Testis (tissue), 3 donors: ENCODE data around the gene PNCK. TPM values are rescaled to one million over a fixed set of nuclear protein-coding genes. Genes with fewer than 3 reads are reported as not detected.

Experiments used
- DNase-seq: peaks from one replicate; pipeline ENCODE4 v3.0.0-alpha.2; 2019
- H3K27ac ChIP-seq, 2 donors: fragments of 200-600 bp; sonication (generic); one replicate each; pipeline ENCODE4 v1.5.1; 2019
- H3K27me3 ChIP-seq: fragments of 200-600 bp; sonication (generic); one replicate; pipeline ENCODE4 v1.5.1; 2019
- H3K36me3 ChIP-seq: fragments of 200-600 bp; sonication (generic); one replicate; pipeline ENCODE4 v1.5.1; 2017; ENCODE audit warnings: low read depth; ENCODE audit errors: missing control alignments
- H3K4me1 ChIP-seq: fragments of 200-600 bp; sonication (generic); one replicate; pipeline ENCODE4 v1.5.1; 2019
- H3K4me3 ChIP-seq, 2 donors: fragments of 200-600 bp; sonication (generic); one replicate each; pipeline ENCODE4 v1.5.1; 2017 to 2019
- H3K9me3 ChIP-seq: fragments of 200-600 bp; sonication (generic); one replicate; pipeline ENCODE4 v1.5.1; 2017
- POLR2A ChIP-seq: fragments of 450-650 bp; IDR thresholded peaks from one replicate; pipeline ENCODE4 v1.6.1; 2017; ENCODE audit warnings: antibody characterized with exemption, mild to moderate bottlenecking, moderate library complexity
- WGBS, 2 donors: methylation state at CpG; one replicate each; pipeline ENCODE4 v1.1.5; 2018; 5-methylcytosine and 5-hydroxymethylcytosine counted together
- intact Hi-C: fragments of 100-400 bp; cut with DNase I; formaldehyde crosslinking; loops from one replicate; pipeline ENCODE4 v1.15.1; 2023; ENCODE audit warnings: low total_unique reads
- polyA plus RNA-seq: library from polyadenylated mRNA; stranded (reverse); fragments of 350-450 nt; fragmentation: Illumina TruSeq; extraction: RNeasy Lipid Tissue Mini Kit (QIAGEN cat#74804); gene quantifications from one replicate; pipeline ENCODE4 v1.2.3, GENCODE V29; 2014; ENCODE audit warnings: low read depth, low replicate concordance; ENCODE audit not compliant: insufficient read depth
- total RNA-seq, 2 donors: library from RNA; depleted of rRNA; stranded (reverse); fragments of >200 nt; gene quantifications; one replicate each; pipeline ENCODE4 v1.2.3, GENCODE V29; 2016
- TF ChIP-seq, protein P1 (sequence below), 3 experiments: fragments of 450-650 bp in 2 of 3; fragments of 200-600 bp in 1 of 3; sonication (generic) in 1 of 3; IDR thresholded peaks; one replicate each; pipeline ENCODE4 v1.5.1; 2016 to 2019; ENCODE audit warnings: antibody characterized with exemption in 3 of 3, mild to moderate bottlenecking in 2 of 3, moderate library complexity in 1 of 3

Gene PNCK
- total and polyA plus RNA-seq, 3 donors from 2014 or later: 19.9 to 51.5 (median 41.0) TPM

DNA sequence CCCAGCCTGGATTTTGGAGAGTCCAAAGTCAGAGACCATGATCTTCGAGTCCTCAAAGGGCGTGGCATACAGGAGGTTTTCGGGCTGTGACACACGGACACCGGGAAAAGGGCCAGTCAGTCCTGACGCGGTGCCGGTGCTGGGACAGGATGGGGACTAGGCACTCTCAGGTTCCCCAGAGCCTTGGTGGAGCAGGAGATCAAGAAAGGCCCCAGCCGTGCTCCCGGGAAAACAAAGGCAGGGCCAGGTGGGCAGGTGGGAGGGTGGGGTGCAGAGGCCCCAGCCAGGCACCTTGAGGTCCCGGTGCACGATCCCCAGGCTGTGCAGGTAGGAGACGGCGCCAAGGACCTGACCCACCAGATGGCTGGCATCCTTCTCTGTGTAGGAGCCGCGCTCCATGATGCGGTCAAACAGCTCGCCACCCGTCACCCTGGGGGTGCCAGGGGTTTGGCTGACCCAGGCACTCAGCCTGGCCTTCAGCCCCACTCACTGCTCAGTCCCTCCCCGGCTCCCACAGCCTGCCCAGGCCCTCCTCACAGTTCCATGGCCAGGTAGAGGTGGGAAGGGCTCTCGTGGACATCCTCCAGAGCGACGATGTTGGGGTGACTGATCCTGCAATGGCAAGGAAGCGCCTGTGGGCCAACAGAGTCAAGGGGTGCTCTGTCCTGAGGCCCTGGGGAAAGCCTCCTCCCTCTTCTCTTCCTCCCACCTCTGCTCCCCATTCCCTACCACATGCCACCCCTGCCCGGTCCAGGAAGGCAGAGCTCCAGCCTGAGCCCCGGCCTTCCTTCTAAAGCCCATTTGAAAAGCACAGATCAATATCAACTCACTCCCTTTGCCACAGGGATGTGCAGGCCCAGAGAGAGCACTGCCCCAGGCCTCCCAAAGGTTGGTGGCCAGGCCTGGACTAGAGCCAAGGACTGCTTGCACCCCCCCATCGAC lies 1.8 kb downstream of the PNCK start:
- H3K27ac ChIP-seq: no peak overlapping the region
- no peaks in the 10 kb centered on the region for H3K27me3 ChIP-seq
- DNase-seq: no peak
- WGBS, 2 donors: 80 to 89% methylated on average over 3 to 17 of the region's 27 CpGs
- no peak for TF ChIP-seq POLR2A
- TF ChIP-seq, protein P1, sequence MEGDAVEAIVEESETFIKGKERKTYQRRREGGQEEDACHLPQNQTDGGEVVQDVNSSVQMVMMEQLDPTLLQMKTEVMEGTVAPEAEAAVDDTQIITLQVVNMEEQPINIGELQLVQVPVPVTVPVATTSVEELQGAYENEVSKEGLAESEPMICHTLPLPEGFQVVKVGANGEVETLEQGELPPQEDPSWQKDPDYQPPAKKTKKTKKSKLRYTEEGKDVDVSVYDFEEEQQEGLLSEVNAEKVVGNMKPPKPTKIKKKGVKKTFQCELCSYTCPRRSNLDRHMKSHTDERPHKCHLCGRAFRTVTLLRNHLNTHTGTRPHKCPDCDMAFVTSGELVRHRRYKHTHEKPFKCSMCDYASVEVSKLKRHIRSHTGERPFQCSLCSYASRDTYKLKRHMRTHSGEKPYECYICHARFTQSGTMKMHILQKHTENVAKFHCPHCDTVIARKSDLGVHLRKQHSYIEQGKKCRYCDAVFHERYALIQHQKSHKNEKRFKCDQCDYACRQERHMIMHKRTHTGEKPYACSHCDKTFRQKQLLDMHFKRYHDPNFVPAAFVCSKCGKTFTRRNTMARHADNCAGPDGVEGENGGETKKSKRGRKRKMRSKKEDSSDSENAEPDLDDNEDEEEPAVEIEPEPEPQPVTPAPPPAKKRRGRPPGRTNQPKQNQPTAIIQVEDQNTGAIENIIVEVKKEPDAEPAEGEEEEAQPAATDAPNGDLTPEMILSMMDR (IDR thresholded peaks at IDR 0.05): no peak
- no peaks in the 10 kb centered on the region for H3K4me1 ChIP-seq
- no peaks in the 10 kb centered on the region for H3K9me3 ChIP-seq
- intact Hi-C loops: no loop called here
- no peaks in the 10 kb centered on the region for H3K36me3 ChIP-seq
- H3K4me3 ChIP-seq: no peak overlapping the region

DNA sequence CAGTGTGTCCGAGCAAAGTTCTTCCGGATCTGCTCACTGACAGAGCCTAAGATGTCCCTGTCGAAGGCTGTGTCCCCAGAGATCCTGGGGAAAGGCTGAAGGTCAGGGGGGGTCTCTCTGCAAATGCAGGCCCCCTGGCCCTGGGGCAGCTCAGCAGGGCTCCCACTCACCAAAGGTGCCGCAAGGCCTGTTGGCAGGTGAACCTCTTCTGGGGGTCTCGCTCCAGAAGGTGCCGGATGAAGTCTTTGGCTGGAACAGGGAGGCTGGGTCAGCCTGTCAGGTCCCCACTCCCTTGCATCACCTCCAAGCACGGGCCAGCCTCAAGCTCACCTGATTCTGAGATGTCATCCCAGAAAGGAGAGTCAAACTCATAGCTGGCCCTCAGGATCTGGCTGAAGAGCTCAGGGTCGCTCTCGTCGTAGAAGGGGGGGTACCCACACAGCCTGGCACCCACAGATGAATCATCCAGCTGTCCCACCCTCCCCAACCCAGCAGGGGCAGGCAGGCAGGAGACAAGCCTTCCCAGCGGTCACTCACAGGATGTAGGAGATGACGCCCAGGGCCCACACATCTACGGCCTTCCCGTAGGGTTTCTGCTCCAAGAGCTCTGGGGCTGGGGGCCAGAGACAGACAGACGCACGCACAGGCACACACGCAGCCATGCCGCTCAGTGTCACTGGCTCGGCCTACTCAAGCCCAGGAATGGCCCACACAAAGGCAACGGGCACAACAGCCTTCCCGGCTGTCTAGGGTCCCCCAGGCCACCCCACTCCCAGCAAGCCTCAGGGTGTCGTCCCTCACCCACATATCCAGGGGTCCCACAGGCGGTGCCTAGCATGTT lies 2.6 kb downstream of the PNCK start:
- H3K27me3 ChIP-seq: no peaks in the 10 kb centered on the region
- no peak overlapping the region for H3K4me3 ChIP-seq
- intact Hi-C loops: no loop called here
- no peak for TF ChIP-seq POLR2A
- TF ChIP-seq, protein P1 (IDR thresholded peaks at IDR 0.05): no peak
- WGBS, 2 donors: 98% methylated on average over 10 of the region's 23 CpGs; no CpG with 5 or more reads in 1 of the 2 donors
- no peaks in the 10 kb centered on the region for H3K36me3 ChIP-seq
- no peaks in the 10 kb centered on the region for H3K9me3 ChIP-seq
- no peak for DNase-seq
- H3K27ac ChIP-seq: no peak overlapping the region
- no peaks in the 10 kb centered on the region for H3K4me1 ChIP-seq

DNA sequence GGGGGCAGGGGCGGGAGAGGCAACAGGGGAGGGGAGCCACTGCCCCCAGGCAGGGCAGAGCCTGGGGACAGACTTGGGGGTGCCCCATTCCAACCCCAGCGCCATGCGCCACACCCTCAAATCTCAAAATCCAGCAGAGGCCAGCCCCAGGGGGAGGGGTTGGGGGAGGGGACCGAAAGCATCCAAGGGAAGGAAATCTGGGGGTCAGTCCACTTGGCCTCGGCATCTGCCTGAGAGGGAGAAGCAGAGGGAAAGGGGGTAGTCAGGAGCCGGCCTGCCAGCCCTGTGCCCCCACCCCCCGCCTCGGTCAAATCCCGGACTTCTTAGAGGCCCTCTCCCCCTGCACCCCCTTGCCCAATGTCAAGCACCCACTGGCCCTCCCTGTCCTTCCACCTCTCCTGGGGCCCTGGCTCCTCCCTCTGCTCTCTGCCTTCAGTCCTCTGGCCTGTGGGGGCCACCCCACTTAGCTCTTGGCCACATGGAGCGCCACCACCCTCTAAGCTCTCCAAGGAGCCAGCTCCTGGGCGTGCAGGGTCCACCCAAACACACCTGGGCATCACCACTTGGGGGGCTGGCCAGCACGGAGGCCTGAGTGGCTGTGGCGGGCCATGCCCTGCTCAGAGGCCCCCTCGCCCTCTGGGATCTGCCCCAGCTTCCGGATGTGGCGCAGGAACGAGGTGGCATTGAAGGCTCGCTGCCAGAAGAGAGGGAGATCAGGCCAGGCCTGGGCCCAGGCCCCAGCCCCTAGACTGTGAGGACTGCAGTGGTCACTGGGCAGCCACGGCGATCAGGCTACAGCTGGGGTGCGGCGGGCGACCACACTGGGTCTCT lies 3.5 kb downstream of the PNCK start:
- H3K27me3 ChIP-seq: no peaks in the 10 kb centered on the region
- no peak overlapping the region for H3K27ac ChIP-seq
- H3K9me3 ChIP-seq: no peaks in the 10 kb centered on the region
- WGBS, 2 donors: 70 to 83% methylated on average over 6 to 22 of the region's 23 CpGs
- no peak for DNase-seq
- H3K4me1 ChIP-seq: no peaks in the 10 kb centered on the region
- TF ChIP-seq POLR2A: no peak
- TF ChIP-seq, protein P1 (IDR thresholded peaks at IDR 0.05): no peak
- no peaks in the 10 kb centered on the region for H3K36me3 ChIP-seq
- H3K4me3 ChIP-seq: no peak overlapping the region
- intact Hi-C loops: loop anchor here (5.0 kb wide), 1 partner anchor 133 kb away; no protein-coding TSS in a partner anchor

DNA sequence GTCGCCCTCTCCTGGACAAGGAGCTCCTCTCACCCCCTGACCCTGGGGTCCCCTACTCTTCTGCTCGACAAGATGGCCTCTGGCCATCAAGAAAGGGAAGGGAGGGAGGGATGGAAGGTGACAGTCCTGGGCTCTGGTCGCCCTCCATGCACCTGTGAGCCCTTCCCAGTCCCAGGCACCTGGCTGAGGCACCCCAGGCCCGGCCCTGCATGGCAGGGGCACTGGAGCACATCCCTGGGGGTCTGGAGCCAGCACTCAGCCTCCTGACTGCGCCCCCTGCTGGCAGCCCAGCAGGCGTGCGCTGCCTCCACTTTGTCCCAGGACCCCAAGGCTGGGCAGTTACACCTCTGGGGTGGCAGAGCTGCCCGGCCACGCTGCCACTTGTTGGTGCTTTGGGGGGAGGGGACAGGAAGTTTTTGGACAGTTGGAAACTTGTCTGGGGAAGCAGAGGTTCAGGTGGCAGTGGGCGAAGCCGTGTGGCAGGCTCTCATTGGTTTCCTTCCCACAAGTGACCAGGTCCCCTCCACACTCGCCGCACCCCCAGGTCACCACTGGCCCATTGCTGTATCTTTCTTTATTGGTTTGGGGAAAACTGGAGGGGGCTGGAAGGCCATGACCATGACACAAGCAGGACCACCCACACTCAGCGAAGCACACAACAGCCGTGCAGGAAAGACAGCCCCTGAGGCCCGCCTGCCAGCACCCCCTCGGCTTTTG lies 4.3 kb downstream of the PNCK start:
- Histone ChIP-seq H3K27me3 (no peaks in the 10 kb centered on the region), H3K27ac (no peak overlapping the region), H3K36me3 (no peaks in the 10 kb centered on the region), H3K4me1 (no peaks in the 10 kb centered on the region), H3K4me3 (no peak overlapping the region), H3K9me3 (no peaks in the 10 kb centered on the region)
- 78% methylated on average over 12 of the region's 17 CpGs; no CpG with 5 or more reads in 1 of the 2 donors for WGBS, 2 donors
- intact Hi-C loops: loop anchor here (5.0 kb wide), 1 partner anchor 132 kb away; no protein-coding TSS in a partner anchor
- TF ChIP-seq POLR2A: no peak
- TF ChIP-seq, protein P1 (IDR thresholded peaks at IDR 0.05): peak; percentile 33 to 69 (median 36)
- no peak for DNase-seq
